ENCODE measurements around the gene CMKLR1.

CMKLR1 gene

GRCh38 chr12:108312693-108313189, 26.4 kb downstream of the CMKLR1 start:
- no peak for TF ChIP-seq TCF12 (IDR thresholded peaks at IDR 0.05; ENCODE audit: low read depth)
- no peak for TF ChIP-seq YY1 (IDR thresholded peaks at IDR 0.05; ENCODE audit: low read depth)
- no peak for TF ChIP-seq CREB1 (IDR thresholded peaks at IDR 0.05; ENCODE audit: low read depth)
- no peak for TF ChIP-seq ZBTB7A (IDR thresholded peaks at IDR 0.05; ENCODE audit: low read depth)
- no peak for TF ChIP-seq TAF1 (IDR thresholded peaks at IDR 0.05; ENCODE audit: low read depth)
- TF ChIP-seq RAD21 (IDR thresholded peaks at IDR 0.05; ENCODE audit: low read depth) = no peak
- no peak for TF ChIP-seq FOXM1 (IDR thresholded peaks at IDR 0.05; ENCODE audit: borderline replicate concordance, low read depth)
- TF ChIP-seq CEBPB (IDR thresholded peaks at IDR 0.05) = no peak
- peak; percentile 80 for TF ChIP-seq NFIC (IDR thresholded peaks at IDR 0.05)
- TF ChIP-seq TEAD4 (IDR thresholded peaks at IDR 0.05) = peak; percentile 85
- TF ChIP-seq USF1 (IDR thresholded peaks at IDR 0.05) = no peak
- no peak for TF ChIP-seq EGR1 (IDR thresholded peaks at IDR 0.05)
- TF ChIP-seq EP300 (IDR thresholded peaks at IDR 0.05; ENCODE audit: borderline replicate concordance) = peak; percentile 27; the same call in 1 of the 2 replicates
- no peak for TF ChIP-seq MAX (IDR thresholded peaks at IDR 0.05)

- no peak for TF ChIP-seq CEBPB (IDR thresholded peaks at IDR 0.05)
- TF ChIP-seq USF1 (IDR thresholded peaks at IDR 0.05) = no peak
- no peak for TF ChIP-seq TAF1 (IDR thresholded peaks at IDR 0.05; ENCODE audit: low read depth)
- TF ChIP-seq EGR1 (IDR thresholded peaks at IDR 0.05) = no peak
- TF ChIP-seq TEAD4 (IDR thresholded peaks at IDR 0.05) = no peak
- no peak for TF ChIP-seq RAD21 (IDR thresholded peaks at IDR 0.05; ENCODE audit: low read depth)
- no peak for TF ChIP-seq TCF12 (IDR thresholded peaks at IDR 0.05; ENCODE audit: low read depth)
- TF ChIP-seq EP300 (IDR thresholded peaks at IDR 0.05; ENCODE audit: borderline replicate concordance) = no peak
- no peak for TF ChIP-seq ZBTB7A (IDR thresholded peaks at IDR 0.05; ENCODE audit: low read depth)
- TF ChIP-seq YY1 (IDR thresholded peaks at IDR 0.05; ENCODE audit: low read depth) = no peak
- TF ChIP-seq NFIC (IDR thresholded peaks at IDR 0.05) = no peak
- TF ChIP-seq REST (IDR thresholded peaks at IDR 0.05; ENCODE audit: low read depth) = no peak
- TF ChIP-seq CREB1 (IDR thresholded peaks at IDR 0.05; ENCODE audit: low read depth) = no peak
Observed at GRCh38 chr12:108312073-108312659, 26.9 kb downstream of the CMKLR1 start.

GRCh38 chr12:108311605-108312004, 27.5 kb downstream of the CMKLR1 start:
- no peak for TF ChIP-seq EP300 (IDR thresholded peaks at IDR 0.05; ENCODE audit: borderline replicate concordance)
- TF ChIP-seq TAF1 (IDR thresholded peaks at IDR 0.05; ENCODE audit: low read depth) = no peak

- TF ChIP-seq FOXM1 (IDR thresholded peaks at IDR 0.05; ENCODE audit: borderline replicate concordance, low read depth) = no peak
- no peak for TF ChIP-seq EP300 (IDR thresholded peaks at IDR 0.05; ENCODE audit: borderline replicate concordance)
- no peak for TF ChIP-seq RAD21 (IDR thresholded peaks at IDR 0.05; ENCODE audit: low read depth)
- TF ChIP-seq MAX (IDR thresholded peaks at IDR 0.05) = no peak
- TF ChIP-seq TCF12 (IDR thresholded peaks at IDR 0.05; ENCODE audit: low read depth) = no peak
Observed at GRCh38 chr12:108310489-108310888, 28.6 kb downstream of the CMKLR1 start.

- TF ChIP-seq RAD21 (IDR thresholded peaks at IDR 0.05; ENCODE audit: low read depth) = no peak
- TF ChIP-seq CEBPB (IDR thresholded peaks at IDR 0.05) = no peak
- TF ChIP-seq YY1 (IDR thresholded peaks at IDR 0.05; ENCODE audit: low read depth) = no peak
- no peak for TF ChIP-seq MAX (IDR thresholded peaks at IDR 0.05)
- TF ChIP-seq REST (IDR thresholded peaks at IDR 0.05; ENCODE audit: low read depth) = no peak
- TF ChIP-seq USF1 (IDR thresholded peaks at IDR 0.05) = no peak
- no peak for TF ChIP-seq FOXM1 (IDR thresholded peaks at IDR 0.05; ENCODE audit: borderline replicate concordance, low read depth)
Observed at GRCh38 chr12:108309674-108310312, 29.3 kb downstream of the CMKLR1 start.
